Neural cell (in vitro differentiated cells): ENCODE data around the gene LYPD6B. TPM values are rescaled to one million over a fixed set of nuclear protein-coding genes. Genes with fewer than 3 reads are reported as not detected.

Experiments
- H2AFZ ChIP-seq: fragments of 200-600, 300-800 bp; sonication (generic), shearing (Covaris generic); 2 replicates; pipeline ENCODE4 v1.6.0; 2014; ENCODE audit warnings: low read depth, mild to moderate bottlenecking, antibody characterized with exemption, low read length, moderate library complexity
- H3F3A ChIP-seq: fragments of 200-600 bp; shearing (Covaris generic); 2 replicates; pipeline ENCODE4 v1.6.1; 2016; ENCODE audit warnings: mild to moderate bottlenecking, moderate library complexity, mixed read lengths, antibody characterized with exemption, low read length; ENCODE audit not compliant: insufficient read depth, poor library complexity, severe bottlenecking
- H3K27ac ChIP-seq: fragments of 200-600, 300-800 bp; sonication (generic), shearing (Covaris generic); 2 replicates; pipeline ENCODE4 v1.5.1; 2014; ENCODE audit warnings: mild to moderate bottlenecking, low read length, moderate library complexity
- H3K27me3 ChIP-seq: fragments of 300-800, 200-600 bp; sonication (generic), shearing (Covaris generic); 2 replicates; pipeline ENCODE4 v1.6.0; 2014; ENCODE audit warnings: mild to moderate bottlenecking, low read depth, low read length, moderate library complexity; ENCODE audit not compliant: insufficient read depth
- H3K36me3 ChIP-seq: fragments of 300-800, 200-600 bp; sonication (generic), shearing (Covaris generic); 2 replicates; pipeline ENCODE4 v1.5.1; 2014; ENCODE audit warnings: mild to moderate bottlenecking, antibody characterized with exemption, low read length, moderate library complexity; ENCODE audit not compliant: insufficient read depth
- H3K4me2 ChIP-seq: fragments of 300-800, 200-600 bp; sonication (generic), shearing (Covaris generic); 2 replicates; pipeline ENCODE4 v1.6.0; 2014; ENCODE audit warnings: mild to moderate bottlenecking, low read length
- H3K4me3 ChIP-seq: fragments of 300-800, 200-600 bp; sonication (generic), shearing (Covaris generic); 2 replicates; pipeline ENCODE4 v1.5.1; 2014; ENCODE audit warnings: mild to moderate bottlenecking, low read length, moderate library complexity
- H3K79me2 ChIP-seq: fragments of 200-600 bp; shearing (Covaris generic); replicated peaks from 2 replicates; pipeline ENCODE4 v1.6.0; 2014; ENCODE audit warnings: mild to moderate bottlenecking, low read length, moderate library complexity; ENCODE audit not compliant: insufficient read depth
- H3K9ac ChIP-seq: fragments of 300-800, 200-600 bp; sonication (generic), shearing (Covaris generic); 2 replicates; pipeline ENCODE4 v1.6.1; 2016; ENCODE audit warnings: mild to moderate bottlenecking, low read length, mixed read lengths
- H3K9me2 ChIP-seq: fragments of 200-600 bp; shearing (Covaris generic); 2 replicates; pipeline ENCODE4 v1.6.1; 2016; ENCODE audit warnings: mild to moderate bottlenecking, low read length, mixed read lengths; ENCODE audit not compliant: insufficient read depth
- H3K9me3 ChIP-seq: fragments of 200-600, 300-800 bp; sonication (generic), shearing (Covaris generic); 2 replicates; pipeline ENCODE4 v1.6.1; 2016; ENCODE audit warnings: mild to moderate bottlenecking, mixed run types, low read length, moderate library complexity, mixed read lengths
- H4K20me1 ChIP-seq: fragments of 200-600 bp; shearing (Covaris generic); 2 replicates; pipeline ENCODE4 v1.6.1; 2016; ENCODE audit warnings: mild to moderate bottlenecking, mixed run types; ENCODE audit not compliant: insufficient read depth
- EP300 ChIP-seq: fragments of 450-650 bp; conservative IDR thresholded peaks from 2 replicates; pipeline ENCODE4 v1.6.1; 2014; ENCODE audit warnings: antibody characterized with exemption, mild to moderate bottlenecking, moderate library complexity; ENCODE audit not compliant: poor library complexity, severe bottlenecking
- EZH2 ChIP-seq: fragments of 200-600, 300-800 bp; shearing (Covaris generic), sonication (generic); IDR thresholded peaks from 2 replicates; pipeline ENCODE4 v1.6.1; 2014; ENCODE audit warnings: antibody characterized with exemption, low read length, borderline replicate concordance, mild to moderate bottlenecking; ENCODE audit not compliant: insufficient read depth, poor library complexity, severe bottlenecking
- MXI1 ChIP-seq: fragments of 450-650 bp; conservative IDR thresholded peaks from 2 replicates; pipeline ENCODE4 v1.6.1; 2014; ENCODE audit warnings: antibody characterized with exemption, mild to moderate bottlenecking; ENCODE audit not compliant: poor library complexity, severe bottlenecking
- POLR2AphosphoS5 ChIP-seq: IDR thresholded peaks from 2 replicates; pipeline ENCODE4 v1.6.1; 2012
- RAD21 ChIP-seq: fragments of 450-650 bp; conservative IDR thresholded peaks from 2 replicates; pipeline ENCODE4 v1.6.1; 2014; ENCODE audit warnings: antibody characterized with exemption, mild to moderate bottlenecking, moderate library complexity
- SMC3 ChIP-seq: fragments of 450-650 bp; conservative IDR thresholded peaks from 2 replicates; pipeline ENCODE4 v1.6.1; 2014; ENCODE audit warnings: antibody characterized with exemption, mild to moderate bottlenecking, moderate library complexity; ENCODE audit not compliant: poor library complexity
- TAF1 ChIP-seq: IDR thresholded peaks from 2 replicates; pipeline ENCODE4 v1.6.1; 2012; ENCODE audit warnings: low read depth
- polyA plus RNA-seq: library from polyadenylated mRNA; depleted of rRNA; stranded (reverse); fragments of >200 nt; gene quantifications from 2 replicates; pipeline ENCODE4 v1.2.3, GENCODE V29; 2014
- TF ChIP-seq, protein P1 (sequence below): fragments of 450-650 bp; IDR thresholded peaks from 2 replicates; pipeline ENCODE4 v1.5.1; 2014; ENCODE audit warnings: antibody characterized with exemption, mild to moderate bottlenecking, moderate library complexity; ENCODE audit not compliant: poor library complexity, severe bottlenecking
- TF ChIP-seq, protein P2 (sequence below): IDR thresholded peaks from 2 replicates; pipeline ENCODE4 v1.6.1; 2012; ENCODE audit warnings: borderline replicate concordance

LYPD6B gene
- polyA plus RNA-seq, 1 donor from 2014 or later, result 0.68 TPM

DNA sequence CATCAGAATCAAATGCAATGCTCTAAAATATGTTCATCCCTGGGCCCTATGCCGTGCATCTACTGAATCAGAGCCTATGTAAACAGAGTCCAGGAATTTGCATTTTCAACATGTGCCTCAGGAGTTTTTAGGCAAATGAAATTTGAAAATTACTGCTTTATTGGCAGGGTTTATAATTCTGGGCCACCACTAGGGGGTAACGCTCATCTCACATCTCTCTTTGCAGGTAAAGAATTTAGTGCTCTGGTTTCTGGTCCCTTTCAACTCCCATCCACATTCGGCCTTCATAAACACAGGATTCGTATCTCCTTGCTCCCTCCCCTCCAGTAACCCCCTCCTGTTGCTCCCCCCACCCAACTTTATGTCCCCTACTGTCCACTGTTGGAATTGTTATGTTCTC lies 49.3 kb downstream of the LYPD6B start (continued):
- TF ChIP-seq, protein P1, sequence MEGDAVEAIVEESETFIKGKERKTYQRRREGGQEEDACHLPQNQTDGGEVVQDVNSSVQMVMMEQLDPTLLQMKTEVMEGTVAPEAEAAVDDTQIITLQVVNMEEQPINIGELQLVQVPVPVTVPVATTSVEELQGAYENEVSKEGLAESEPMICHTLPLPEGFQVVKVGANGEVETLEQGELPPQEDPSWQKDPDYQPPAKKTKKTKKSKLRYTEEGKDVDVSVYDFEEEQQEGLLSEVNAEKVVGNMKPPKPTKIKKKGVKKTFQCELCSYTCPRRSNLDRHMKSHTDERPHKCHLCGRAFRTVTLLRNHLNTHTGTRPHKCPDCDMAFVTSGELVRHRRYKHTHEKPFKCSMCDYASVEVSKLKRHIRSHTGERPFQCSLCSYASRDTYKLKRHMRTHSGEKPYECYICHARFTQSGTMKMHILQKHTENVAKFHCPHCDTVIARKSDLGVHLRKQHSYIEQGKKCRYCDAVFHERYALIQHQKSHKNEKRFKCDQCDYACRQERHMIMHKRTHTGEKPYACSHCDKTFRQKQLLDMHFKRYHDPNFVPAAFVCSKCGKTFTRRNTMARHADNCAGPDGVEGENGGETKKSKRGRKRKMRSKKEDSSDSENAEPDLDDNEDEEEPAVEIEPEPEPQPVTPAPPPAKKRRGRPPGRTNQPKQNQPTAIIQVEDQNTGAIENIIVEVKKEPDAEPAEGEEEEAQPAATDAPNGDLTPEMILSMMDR, result no peak

DNA sequence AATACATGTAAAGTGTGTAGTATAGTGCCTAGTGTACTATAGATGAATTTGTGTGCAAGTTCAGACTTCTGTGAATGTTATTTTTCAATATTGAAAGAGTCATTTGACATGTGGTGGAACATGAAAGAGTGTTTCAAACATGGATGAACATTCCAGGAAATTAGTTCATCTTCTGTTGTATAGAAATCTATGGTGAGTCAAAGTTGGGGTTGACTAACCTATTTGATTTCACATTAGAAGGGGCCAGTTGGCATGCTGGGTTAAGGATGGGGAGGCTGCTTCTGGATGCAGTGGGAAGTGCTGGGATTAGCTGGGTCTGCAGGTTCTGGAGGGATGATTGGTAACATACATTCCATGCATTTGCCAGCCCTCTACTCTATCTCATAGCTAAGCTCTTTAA lies 50.6 kb downstream of the LYPD6B start:
- Histone ChIP-seq H3K9ac (no peak overlapping the region), H3K36me3 (no peaks in the 10 kb centered on the region), H3K27ac (no peak overlapping the region), H2AFZ (no peak overlapping the region), H3K9me3 (no peaks in the 10 kb centered on the region), H3K79me2 (no peaks in the 10 kb centered on the region), H3K4me2 (no peak overlapping the region), H3K27me3 (no peaks in the 10 kb centered on the region), H3F3A (no peaks in the 10 kb centered on the region), H3K4me3 (no peak overlapping the region), H3K9me2 (no peaks in the 10 kb centered on the region), H4K20me1 (no peaks in the 10 kb centered on the region)
- TF ChIP-seq RAD21 (no peak), POLR2AphosphoS5 (no peak), MXI1 (no peak), EZH2 (no peak), TAF1 (no peak), SMC3 (no peak), EP300 (no peak)
- TF ChIP-seq, protein P2, sequence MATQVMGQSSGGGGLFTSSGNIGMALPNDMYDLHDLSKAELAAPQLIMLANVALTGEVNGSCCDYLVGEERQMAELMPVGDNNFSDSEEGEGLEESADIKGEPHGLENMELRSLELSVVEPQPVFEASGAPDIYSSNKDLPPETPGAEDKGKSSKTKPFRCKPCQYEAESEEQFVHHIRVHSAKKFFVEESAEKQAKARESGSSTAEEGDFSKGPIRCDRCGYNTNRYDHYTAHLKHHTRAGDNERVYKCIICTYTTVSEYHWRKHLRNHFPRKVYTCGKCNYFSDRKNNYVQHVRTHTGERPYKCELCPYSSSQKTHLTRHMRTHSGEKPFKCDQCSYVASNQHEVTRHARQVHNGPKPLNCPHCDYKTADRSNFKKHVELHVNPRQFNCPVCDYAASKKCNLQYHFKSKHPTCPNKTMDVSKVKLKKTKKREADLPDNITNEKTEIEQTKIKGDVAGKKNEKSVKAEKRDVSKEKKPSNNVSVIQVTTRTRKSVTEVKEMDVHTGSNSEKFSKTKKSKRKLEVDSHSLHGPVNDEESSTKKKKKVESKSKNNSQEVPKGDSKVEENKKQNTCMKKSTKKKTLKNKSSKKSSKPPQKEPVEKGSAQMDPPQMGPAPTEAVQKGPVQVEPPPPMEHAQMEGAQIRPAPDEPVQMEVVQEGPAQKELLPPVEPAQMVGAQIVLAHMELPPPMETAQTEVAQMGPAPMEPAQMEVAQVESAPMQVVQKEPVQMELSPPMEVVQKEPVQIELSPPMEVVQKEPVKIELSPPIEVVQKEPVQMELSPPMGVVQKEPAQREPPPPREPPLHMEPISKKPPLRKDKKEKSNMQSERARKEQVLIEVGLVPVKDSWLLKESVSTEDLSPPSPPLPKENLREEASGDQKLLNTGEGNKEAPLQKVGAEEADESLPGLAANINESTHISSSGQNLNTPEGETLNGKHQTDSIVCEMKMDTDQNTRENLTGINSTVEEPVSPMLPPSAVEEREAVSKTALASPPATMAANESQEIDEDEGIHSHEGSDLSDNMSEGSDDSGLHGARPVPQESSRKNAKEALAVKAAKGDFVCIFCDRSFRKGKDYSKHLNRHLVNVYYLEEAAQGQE, result no peak
- TF ChIP-seq, protein P1, result no peak

DNA sequence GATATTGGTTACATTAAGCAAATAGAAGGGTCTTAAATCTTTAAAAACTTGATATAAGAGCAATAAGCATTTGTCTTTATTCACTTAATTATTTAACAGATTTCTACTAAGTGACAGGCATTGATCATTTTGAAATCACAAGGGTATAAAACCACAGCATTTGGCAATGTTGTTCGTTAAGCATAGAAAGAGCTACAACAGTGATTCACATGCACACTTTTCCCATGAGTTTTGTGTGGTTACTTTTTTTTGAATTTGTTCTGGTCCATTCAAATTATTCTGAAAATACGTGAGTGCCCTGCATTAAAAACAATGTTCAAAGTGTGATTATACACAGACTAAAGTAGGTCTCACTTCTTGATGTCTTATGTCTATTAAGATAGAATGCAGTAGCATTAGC lies 52.2 kb downstream of the LYPD6B start:
- no peaks in the 10 kb centered on the region for H3K9me3 ChIP-seq
- H3F3A ChIP-seq, result no peaks in the 10 kb centered on the region
- H3K36me3 ChIP-seq, result no peaks in the 10 kb centered on the region
- H3K27ac ChIP-seq, result no peak overlapping the region
- H3K4me2 ChIP-seq, result no peak overlapping the region
- no peaks in the 10 kb centered on the region for H4K20me1 ChIP-seq
- H2AFZ ChIP-seq, result no peak overlapping the region
- TF ChIP-seq RAD21 (no peak), POLR2AphosphoS5 (no peak), SMC3 (no peak), EP300 (no peak), EZH2 (no peak), TAF1 (no peak), MXI1 (no peak)
- TF ChIP-seq, protein P1, result no peak
- TF ChIP-seq, protein P2, result no peak
- no peaks in the 10 kb centered on the region for H3K79me2 ChIP-seq
- H3K4me3 ChIP-seq, result no peak overlapping the region
- no peak overlapping the region for H3K9ac ChIP-seq
- no peaks in the 10 kb centered on the region for H3K9me2 ChIP-seq
- no peaks in the 10 kb centered on the region for H3K27me3 ChIP-seq
